ENCODE data around the gene URI1.

The URI1 gene

DNA sequence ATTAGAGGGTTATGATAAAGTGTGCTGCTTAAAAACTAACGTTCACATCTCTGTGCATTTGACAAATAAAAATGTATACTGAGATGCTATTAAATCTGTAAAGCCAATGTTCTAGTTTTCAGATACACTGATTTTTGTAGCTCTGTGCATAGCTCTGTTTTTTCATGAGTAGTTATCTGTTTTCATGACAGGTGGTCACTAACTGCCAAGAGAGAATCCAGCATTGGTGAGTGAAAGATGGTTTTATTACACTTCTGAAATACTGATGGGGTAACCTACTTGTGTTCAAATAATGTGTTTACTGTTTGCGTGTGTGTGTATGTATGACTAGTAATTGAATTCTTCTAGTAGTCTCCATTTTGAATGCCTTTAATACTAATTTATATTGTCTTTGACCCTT lies 29.0 kb downstream of the URI1 start:
- H3K9me3 ChIP-seq (ENCODE audit: control insufficient read depth, low read length) = no peaks in the 10 kb centered on the region
- no peak overlapping the region for H3K27ac ChIP-seq (ENCODE audit: low read depth, low read length, severe bottlenecking)
- no peaks in the 10 kb centered on the region for H3K36me3 ChIP-seq (ENCODE audit: control insufficient read depth, insufficient read depth, low read length)
- 100% methylated on average over 1 of the region's 2 CpGs; no CpG with 5 or more reads in 1 of the 2 experiments for WGBS, 2 experiments (ENCODE audit: insufficient coverage in 2 of 2)
- no peaks in the 10 kb centered on the region for H3K4me1 ChIP-seq (ENCODE audit: control insufficient read depth, insufficient read depth, low read length, poor library complexity, severe bottlenecking)
- no peak overlapping the region for H3K4me3 ChIP-seq (ENCODE audit: extremely low read depth, insufficient read depth, low read length, poor library complexity, severe bottlenecking)

DNA sequence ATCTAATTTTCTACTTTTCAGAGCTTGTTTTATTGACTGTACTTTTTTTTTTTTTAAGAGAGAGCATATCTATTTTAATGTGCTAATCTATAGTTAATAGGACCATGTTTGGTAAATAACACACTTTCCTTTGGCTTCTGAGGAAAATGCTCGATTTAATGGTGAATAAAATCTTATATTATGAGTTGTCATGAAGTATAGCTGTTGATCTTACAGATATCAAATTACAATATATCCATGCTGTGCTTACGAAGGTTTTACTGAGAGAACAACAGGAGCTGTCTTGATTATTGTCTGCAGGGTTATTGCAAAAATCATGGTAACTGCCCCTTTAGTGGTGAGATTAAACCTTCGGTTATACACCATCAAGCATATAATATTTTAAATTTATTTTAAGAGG lies 29.6 kb downstream of the URI1 start:
- WGBS, 2 experiments (ENCODE audit: insufficient coverage in 2 of 2) = no CpG with 5 or more reads among the region's 3 CpGs
- H3K4me3 ChIP-seq (ENCODE audit: extremely low read depth, insufficient read depth, low read length, poor library complexity, severe bottlenecking) = no peak overlapping the region
- no peaks in the 10 kb centered on the region for H3K36me3 ChIP-seq (ENCODE audit: control insufficient read depth, insufficient read depth, low read length)
- H3K9me3 ChIP-seq (ENCODE audit: control insufficient read depth, low read length) = no peaks in the 10 kb centered on the region
- H3K27ac ChIP-seq (ENCODE audit: low read depth, low read length, severe bottlenecking) = no peak overlapping the region
- H3K4me1 ChIP-seq (ENCODE audit: control insufficient read depth, insufficient read depth, low read length, poor library complexity, severe bottlenecking) = no peaks in the 10 kb centered on the region

DNA sequence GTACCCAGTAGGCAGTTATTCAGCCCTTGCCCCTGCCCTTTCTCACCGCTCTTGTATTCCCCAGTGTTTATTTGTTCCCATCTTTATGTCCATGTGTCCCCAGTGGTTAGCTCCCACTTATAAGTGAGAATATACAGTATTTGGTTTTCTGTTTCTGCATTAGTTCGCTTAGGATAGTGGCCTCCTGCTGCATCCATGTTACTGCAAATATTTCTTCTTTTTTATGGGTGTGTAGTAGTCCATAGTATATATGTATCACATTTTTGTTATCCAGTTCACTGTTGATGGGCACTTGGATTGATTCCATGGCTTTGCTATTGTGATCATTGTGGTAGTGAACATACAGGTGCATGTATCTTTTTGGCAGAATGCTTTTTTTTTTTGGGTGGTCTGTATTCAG lies 32.7 kb downstream of the URI1 start:
- no peak overlapping the region for H3K4me3 ChIP-seq (ENCODE audit: extremely low read depth, insufficient read depth, low read length, poor library complexity, severe bottlenecking)
- no peak overlapping the region for H3K27ac ChIP-seq (ENCODE audit: low read depth, low read length, severe bottlenecking)
- H3K36me3 ChIP-seq (ENCODE audit: control insufficient read depth, insufficient read depth, low read length) = no peaks in the 10 kb centered on the region
- no peaks in the 10 kb centered on the region for H3K4me1 ChIP-seq (ENCODE audit: control insufficient read depth, insufficient read depth, low read length, poor library complexity, severe bottlenecking)
- no CpG with 5 or more reads among the region's 2 CpGs for WGBS, 2 experiments (ENCODE audit: insufficient coverage in 2 of 2)
- no peaks in the 10 kb centered on the region for H3K9me3 ChIP-seq (ENCODE audit: control insufficient read depth, low read length)

DNA sequence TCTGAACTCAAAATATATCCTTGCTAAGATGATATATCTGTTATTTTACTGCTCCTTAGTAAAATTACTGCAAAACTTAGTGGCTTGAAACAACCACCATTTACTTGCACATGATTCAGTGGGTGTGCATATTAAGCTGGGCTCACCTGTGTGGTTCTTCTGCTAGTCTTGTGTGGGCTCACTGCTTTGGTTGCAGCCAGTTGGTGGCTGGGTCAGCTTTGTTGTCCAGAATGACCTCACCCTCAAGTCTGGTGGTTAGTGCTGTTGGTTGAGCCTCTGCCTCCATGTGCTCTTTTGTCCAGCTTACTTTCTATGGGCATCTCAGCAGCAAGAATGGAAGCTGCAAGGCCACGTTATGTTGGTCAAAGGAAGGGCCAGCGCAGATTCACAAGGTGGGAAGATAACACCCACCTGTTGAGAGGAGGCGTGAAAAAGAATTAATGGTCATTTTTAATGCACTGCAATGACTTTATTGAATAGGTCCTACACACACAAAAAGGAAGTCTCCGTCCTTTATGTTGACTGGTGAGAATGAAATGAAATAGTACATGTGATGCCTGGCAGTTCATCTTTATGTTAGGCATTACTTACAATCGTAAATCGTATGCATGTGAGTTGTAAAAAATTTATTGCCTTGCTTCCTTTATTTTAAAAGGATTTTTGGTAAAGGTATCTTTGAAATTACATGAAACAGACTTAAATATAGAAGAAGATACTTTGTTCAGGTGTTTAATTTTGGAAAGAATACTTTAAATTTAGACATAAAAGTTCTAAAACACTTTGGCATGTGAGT lies 34.3 kb downstream of the URI1 start:
- Histone ChIP-seq H3K4me3 (ENCODE audit: extremely low read depth, insufficient read depth, low read length, poor library complexity, severe bottlenecking) (no peak overlapping the region), H3K9me3 (ENCODE audit: control insufficient read depth, low read length) (no peaks in the 10 kb centered on the region), H3K36me3 (ENCODE audit: control insufficient read depth, insufficient read depth, low read length) (no peaks in the 10 kb centered on the region), H3K27ac (ENCODE audit: low read depth, low read length, severe bottlenecking) (no peak overlapping the region), H3K4me1 (ENCODE audit: control insufficient read depth, insufficient read depth, low read length, poor library complexity, severe bottlenecking) (no peaks in the 10 kb centered on the region)
- 93 to 96% methylated on average over 3 to 4 of the region's 6 CpGs for WGBS, 2 experiments (ENCODE audit: insufficient coverage in 2 of 2)

DNA sequence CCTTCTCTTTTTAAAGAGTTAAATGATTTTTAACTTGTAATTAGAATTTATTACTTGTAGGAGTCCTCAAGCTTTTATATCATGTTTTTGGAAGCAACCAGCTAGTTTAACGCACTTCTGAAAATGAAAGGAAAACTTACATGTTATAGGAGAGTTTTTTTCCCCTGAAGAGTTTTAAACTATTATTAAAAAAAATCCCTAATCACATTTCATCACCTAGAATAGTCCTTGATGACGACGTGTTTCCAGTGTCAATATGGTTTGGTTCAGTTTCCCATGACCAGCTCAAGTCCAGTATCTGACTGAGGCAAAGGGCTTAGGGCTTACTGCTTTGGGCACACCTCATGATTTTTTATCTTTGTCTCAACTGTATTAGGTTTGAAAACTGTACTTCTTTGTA lies 36.0 kb downstream of the URI1 start:
- Histone ChIP-seq H3K4me1 (ENCODE audit: control insufficient read depth, insufficient read depth, low read length, poor library complexity, severe bottlenecking) (no peaks in the 10 kb centered on the region), H3K4me3 (ENCODE audit: extremely low read depth, insufficient read depth, low read length, poor library complexity, severe bottlenecking) (no peak overlapping the region), H3K27ac (ENCODE audit: low read depth, low read length, severe bottlenecking) (no peak overlapping the region), H3K36me3 (ENCODE audit: control insufficient read depth, insufficient read depth, low read length) (no peaks in the 10 kb centered on the region), H3K9me3 (ENCODE audit: control insufficient read depth, low read length) (no peaks in the 10 kb centered on the region)
- 91 to 100% methylated on average over 2 of the region's 3 CpGs for WGBS, 2 experiments (ENCODE audit: insufficient coverage in 2 of 2)

DNA sequence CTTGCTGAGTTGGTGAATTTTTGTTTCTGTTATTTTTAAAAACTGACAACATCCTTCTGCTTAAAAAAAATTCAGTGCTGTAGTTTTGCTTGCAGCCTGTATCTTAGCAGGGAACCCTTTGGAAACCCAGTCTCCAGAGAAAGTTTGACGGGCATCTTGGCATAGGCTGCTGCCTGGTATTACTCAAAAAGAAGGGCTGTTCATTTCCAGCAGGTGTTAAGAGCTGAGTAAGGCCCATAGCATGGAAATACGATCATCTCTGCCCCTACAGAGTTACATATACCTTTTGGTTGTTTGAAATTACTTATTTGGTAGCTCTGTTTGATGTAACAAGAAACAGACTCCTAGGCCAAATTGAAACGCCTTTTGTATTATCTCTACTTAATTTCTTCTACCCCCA lies 41.5 kb downstream of the URI1 start:
- 100% methylated on average over 1 of the region's 3 CpGs for WGBS, 2 experiments (ENCODE audit: insufficient coverage in 2 of 2)
- H3K27ac ChIP-seq (ENCODE audit: low read depth, low read length, severe bottlenecking) = no peak overlapping the region
- peaks cover 10% of the 10 kb centered on the region for H3K36me3 ChIP-seq (ENCODE audit: control insufficient read depth, insufficient read depth, low read length)
- no peak overlapping the region for H3K4me3 ChIP-seq (ENCODE audit: extremely low read depth, insufficient read depth, low read length, poor library complexity, severe bottlenecking)
- H3K9me3 ChIP-seq (ENCODE audit: control insufficient read depth, low read length) = no peaks in the 10 kb centered on the region
- no peaks in the 10 kb centered on the region for H3K4me1 ChIP-seq (ENCODE audit: control insufficient read depth, insufficient read depth, low read length, poor library complexity, severe bottlenecking)

DNA sequence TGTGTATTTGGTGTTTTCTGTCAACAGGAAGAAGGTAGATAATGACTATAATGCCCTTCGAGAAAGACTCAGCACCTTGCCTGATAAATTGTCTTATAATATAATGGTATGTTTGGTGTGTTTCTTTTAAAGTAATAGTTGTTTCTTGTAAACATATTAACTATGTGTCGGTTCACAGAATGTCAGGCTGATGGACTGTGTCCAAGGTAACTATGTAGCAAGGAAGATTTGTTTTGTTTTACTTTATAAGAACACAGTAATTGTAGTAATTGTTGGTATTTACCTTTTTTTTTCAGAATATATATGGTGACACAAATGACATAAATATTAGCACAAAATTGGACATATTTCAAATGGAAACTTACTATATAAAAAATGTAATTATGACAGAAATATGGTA lies 43.2 kb downstream of the URI1 start:
- peaks cover 12% of the 10 kb centered on the region for H3K36me3 ChIP-seq (ENCODE audit: control insufficient read depth, insufficient read depth, low read length)
- no peak overlapping the region for H3K27ac ChIP-seq (ENCODE audit: low read depth, low read length, severe bottlenecking)
- H3K4me1 ChIP-seq (ENCODE audit: control insufficient read depth, insufficient read depth, low read length, poor library complexity, severe bottlenecking) = no peaks in the 10 kb centered on the region
- H3K9me3 ChIP-seq (ENCODE audit: control insufficient read depth, low read length) = no peaks in the 10 kb centered on the region
- H3K4me3 ChIP-seq (ENCODE audit: extremely low read depth, insufficient read depth, low read length, poor library complexity, severe bottlenecking) = no peak overlapping the region
- no CpG with 5 or more reads among the region's 2 CpGs for WGBS, 2 experiments (ENCODE audit: insufficient coverage in 2 of 2)

DNA sequence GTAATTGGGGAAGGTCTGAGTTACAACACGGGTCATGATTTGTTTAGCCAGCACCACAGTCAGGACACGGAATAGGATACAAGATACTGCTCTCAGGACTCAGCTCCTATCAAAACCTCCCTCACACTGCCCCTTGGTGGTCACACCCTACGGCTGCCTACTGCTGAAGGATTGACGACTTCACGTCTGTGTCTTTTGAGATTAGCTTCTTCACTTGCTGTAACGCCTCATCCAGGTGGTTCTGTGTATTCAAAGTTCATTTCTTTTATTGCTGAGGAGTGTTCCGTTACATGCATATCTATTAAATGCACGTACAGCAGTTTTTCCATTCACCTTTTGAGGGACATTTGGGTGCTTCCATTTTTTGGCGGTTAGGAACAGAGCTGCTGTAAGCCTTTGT lies 46.3 kb downstream of the URI1 start:
- Histone ChIP-seq H3K27ac (ENCODE audit: low read depth, low read length, severe bottlenecking) (no peak overlapping the region), H3K9me3 (ENCODE audit: control insufficient read depth, low read length) (no peaks in the 10 kb centered on the region), H3K4me3 (ENCODE audit: extremely low read depth, insufficient read depth, low read length, poor library complexity, severe bottlenecking) (no peak overlapping the region), H3K36me3 (ENCODE audit: control insufficient read depth, insufficient read depth, low read length) (peaks cover 24% of the 10 kb centered on the region), H3K4me1 (ENCODE audit: control insufficient read depth, insufficient read depth, low read length, poor library complexity, severe bottlenecking) (no peaks in the 10 kb centered on the region)
- 89 to 90% methylated on average over 4 to 6 of the region's 9 CpGs for WGBS, 2 experiments (ENCODE audit: insufficient coverage in 2 of 2)

DNA sequence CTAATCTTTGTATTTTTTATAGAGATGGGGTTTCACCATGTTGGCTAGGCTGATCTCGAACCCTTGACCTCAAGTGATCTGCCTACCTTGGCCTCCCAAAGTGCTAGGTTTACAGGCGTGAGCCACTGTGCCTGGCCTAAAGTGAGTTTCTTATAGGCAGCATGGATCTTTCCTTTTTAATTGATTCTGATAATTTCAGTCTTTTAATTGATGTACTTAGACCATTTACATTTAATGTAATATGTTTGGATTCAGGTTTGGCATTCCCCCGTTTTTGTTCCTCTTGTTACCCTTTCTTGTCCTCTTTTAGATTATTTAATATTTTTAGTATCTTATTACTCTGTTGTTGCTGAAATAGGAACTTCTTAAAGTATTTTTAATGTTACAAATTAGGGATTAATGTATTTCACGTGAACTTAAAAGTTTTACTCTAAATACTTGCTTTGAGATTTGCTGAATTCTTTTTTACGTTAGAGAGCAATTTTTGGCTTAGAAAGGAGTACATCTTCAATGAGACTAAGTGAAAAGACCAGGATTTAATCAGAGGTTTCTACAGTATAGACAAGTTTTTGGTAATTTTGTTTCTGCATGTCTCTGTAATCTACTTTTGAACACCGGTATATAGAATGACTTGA lies 50.3 kb downstream of the URI1 start:
- no peaks in the 10 kb centered on the region for H3K4me1 ChIP-seq (ENCODE audit: control insufficient read depth, insufficient read depth, low read length, poor library complexity, severe bottlenecking)
- no peak overlapping the region for H3K27ac ChIP-seq (ENCODE audit: low read depth, low read length, severe bottlenecking)
- H3K9me3 ChIP-seq (ENCODE audit: control insufficient read depth, low read length) = peaks cover 6% of the 10 kb centered on the region
- H3K4me3 ChIP-seq (ENCODE audit: extremely low read depth, insufficient read depth, low read length, poor library complexity, severe bottlenecking) = no peak overlapping the region
- 88 to 100% methylated on average over 2 to 3 of the region's 6 CpGs for WGBS, 2 experiments (ENCODE audit: insufficient coverage in 2 of 2)
- H3K36me3 ChIP-seq (ENCODE audit: control insufficient read depth, insufficient read depth, low read length) = peaks cover 18% of the 10 kb centered on the region

DNA sequence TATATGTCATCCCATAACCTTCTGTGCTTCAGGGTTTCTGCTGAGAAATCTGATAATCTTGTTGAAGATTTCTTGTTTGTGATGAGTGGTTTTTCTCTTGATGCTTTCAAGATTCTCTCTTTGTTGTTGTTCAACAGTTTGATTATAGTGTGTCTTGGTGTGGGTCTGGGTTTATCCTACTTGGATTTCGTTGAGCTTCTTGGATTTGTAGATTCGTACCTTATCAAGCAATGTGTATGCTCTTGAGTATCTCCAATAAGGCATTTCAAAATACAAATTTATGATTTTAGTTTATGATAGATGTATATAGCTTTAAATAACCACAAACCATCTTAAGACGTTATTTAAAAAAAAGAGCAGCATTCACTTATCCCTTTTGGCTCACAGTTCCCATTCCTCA lies 57.5 kb downstream of the URI1 start:
- Histone ChIP-seq H3K4me1 (ENCODE audit: control insufficient read depth, insufficient read depth, low read length, poor library complexity, severe bottlenecking) (no peaks in the 10 kb centered on the region), H3K4me3 (ENCODE audit: extremely low read depth, insufficient read depth, low read length, poor library complexity, severe bottlenecking) (no peak overlapping the region), H3K27ac (ENCODE audit: low read depth, low read length, severe bottlenecking) (no peak overlapping the region), H3K9me3 (ENCODE audit: control insufficient read depth, low read length) (peaks cover 13% of the 10 kb centered on the region), H3K36me3 (ENCODE audit: control insufficient read depth, insufficient read depth, low read length) (no peaks in the 10 kb centered on the region)
- WGBS, 2 experiments (ENCODE audit: insufficient coverage in 2 of 2) = no CpG with 5 or more reads among the region's 3 CpGs

DNA sequence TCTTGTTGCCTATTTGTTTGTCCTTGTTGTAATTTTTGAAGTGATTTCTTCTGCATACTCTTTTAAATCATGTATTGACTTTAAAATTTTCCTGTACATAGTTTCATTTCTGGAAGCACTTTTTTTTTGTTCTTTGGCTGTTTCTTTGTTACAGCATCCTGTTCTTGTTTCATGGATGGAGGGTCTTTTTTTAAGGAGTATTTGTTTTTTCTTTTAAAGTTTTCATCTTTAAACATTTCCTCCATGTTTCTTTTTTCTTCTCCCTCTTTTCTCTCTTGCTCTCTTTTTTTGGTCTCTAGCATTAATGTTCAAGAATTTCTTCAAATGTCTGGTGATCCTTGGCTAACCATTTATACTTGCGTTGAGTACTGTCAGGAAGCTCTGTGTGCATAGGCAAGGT lies 58.8 kb downstream of the URI1 start:
- Histone ChIP-seq H3K4me3 (ENCODE audit: extremely low read depth, insufficient read depth, low read length, poor library complexity, severe bottlenecking) (no peak overlapping the region), H3K36me3 (ENCODE audit: control insufficient read depth, insufficient read depth, low read length) (peaks cover 2% of the 10 kb centered on the region), H3K9me3 (ENCODE audit: control insufficient read depth, low read length) (peaks cover 7% of the 10 kb centered on the region), H3K27ac (ENCODE audit: low read depth, low read length, severe bottlenecking) (no peak overlapping the region), H3K4me1 (ENCODE audit: control insufficient read depth, insufficient read depth, low read length, poor library complexity, severe bottlenecking) (no peaks in the 10 kb centered on the region)
- WGBS, 2 experiments (ENCODE audit: insufficient coverage in 2 of 2) = 100% methylated on average over 1 of the region's 1 CpG; no CpG with 5 or more reads in 1 of the 2 experiments

All from mesodermal cell (in vitro differentiated cells).